HepG2 (cell line): ENCODE results near the gene TULP4. TPM values are rescaled to one million over a fixed set of nuclear protein-coding genes. Genes with fewer than 3 reads are reported as not detected.

Experiments
- ATAC-seq: fragments of 200-7000 bp; cut with Tn5 transposase; 3 replicates; pipeline ENCODE4 v1.9.1; 2020; ENCODE audit warnings: mild to moderate bottlenecking, moderate library complexity
- BruUV-seq: library from RNA; stranded (reverse); fragments of 400-500 nt; replicated peaks from 2 replicates; lab custom pipeline; 2021; lab: Mats Ljungman, UMichigan
- CTCF ChIA-PET: fragments of 300-600 bp; formaldehyde crosslinking; extraction: SDS; loops from one replicate; lab custom pipeline; 2021; ENCODE audit warnings: low total read pairs, inconsistent platforms, low intra/inter-chr PET ratio; lab: Yijun Ruan, JAX
- POLR2A ChIA-PET: fragments of 350-600 bp; sonication (Branson Sonifier 250); formaldehyde crosslinking; loops from one replicate; lab custom pipeline; 2020; ENCODE audit warnings: antibody characterized with exemption, inconsistent platforms; lab: Yijun Ruan, JAX
- DNase-seq: peaks from one replicate; pipeline ENCODE4 v3.0.0-alpha.2; 2015; ENCODE audit warnings: low spot score
- FAIRE-seq: peaks from 3 replicates; lab custom pipeline; 2011; peaks lifted over from hg19 to GRCh38; lab: Jason Lieb, UNC
- H2AFZ ChIP-seq: one replicate; pipeline ENCODE4 v1.6.1; 2011; ENCODE audit warnings: low read length, inconsistent platforms
- H3K27ac ChIP-seq: fragments of 300-600 bp; 3 replicates; pipeline ENCODE4 v1.8.0; 2011; ENCODE audit warnings: mixed run types, mild to moderate bottlenecking, mixed read lengths, low read length, inconsistent platforms; ENCODE audit not compliant: insufficient read depth; ENCODE audit errors: extremely low read length
- H3K27me3 ChIP-seq, 2 experiments: fragments of 200-600 bp in 1 of 2; 2 replicates in 1 of 2; 3 replicates in 1 of 2; pipeline versions ENCODE4 v1.6.0 to v1.8.0; 2011; ENCODE audit warnings: low read length in 2 of 2, mild to moderate bottlenecking in 2 of 2, moderate library complexity in 2 of 2, inconsistent platforms in 1 of 2; ENCODE audit not compliant: insufficient read depth in 2 of 2, control insufficient read depth in 1 of 2
- H3K36me3 ChIP-seq, 2 experiments: fragments of 200-600 bp in 1 of 2; replicated peaks in 1 of 2; 2 replicates in 1 of 2; 3 replicates in 1 of 2; pipeline versions ENCODE4 v1.5.1 to v1.8.0; 2011; ENCODE audit warnings: low read length in 2 of 2, inconsistent platforms in 1 of 2; ENCODE audit not compliant: insufficient read depth in 2 of 2, control insufficient read depth in 1 of 2
- H3K4me1 ChIP-seq: 2 replicates; pipeline ENCODE4 v1.5.1; 2012; ENCODE audit warnings: low read length, inconsistent platforms; ENCODE audit not compliant: insufficient read depth
- H3K4me2 ChIP-seq: 2 replicates; pipeline ENCODE4 v1.6.0; 2011; ENCODE audit warnings: low read depth, low read length, inconsistent platforms
- H3K4me3 ChIP-seq, 3 experiments: fragments of 200-600 bp in 1 of 3; sonication (generic), shearing (Covaris generic) in 1 of 3; replicated peaks in 1 of 3; 2 replicates each; pipeline ENCODE4 v1.5.1; 2011 to 2016; ENCODE audit warnings: low read length in 3 of 3, inconsistent platforms in 2 of 3, low read depth in 2 of 3, mild to moderate bottlenecking in 2 of 3, control low read depth in 1 of 3, mixed read lengths in 1 of 3; ENCODE audit not compliant: insufficient read depth in 1 of 3
- H3K79me2 ChIP-seq: one replicate; pipeline ENCODE4 v1.6.1; 2011; ENCODE audit warnings: low read length, inconsistent platforms; ENCODE audit not compliant: insufficient read depth
- H3K9ac ChIP-seq: 2 replicates; pipeline ENCODE4 v1.6.0; 2011; ENCODE audit warnings: mild to moderate bottlenecking, low read depth, low read length, inconsistent platforms; ENCODE audit not compliant: insufficient read depth
- H3K9me3 ChIP-seq: 2 replicates; pipeline ENCODE4 v1.5.1; 2012; ENCODE audit warnings: mild to moderate bottlenecking, low read length
- H4K20me1 ChIP-seq: 2 replicates; pipeline ENCODE4 v1.6.0; 2011; ENCODE audit warnings: inconsistent platforms, mild to moderate bottlenecking, low read length, moderate library complexity; ENCODE audit not compliant: insufficient read depth
- FOXO1 ChIP-seq: sonication (generic); formaldehyde crosslinking; IDR thresholded peaks from 2 replicates; pipeline ENCODE4 v1.4.0; 2020; ENCODE audit warnings: missing genetic modification reagents
- GLMP ChIP-seq: sonication (generic); formaldehyde crosslinking; IDR thresholded peaks from 2 replicates; pipeline ENCODE4 v1.9.0; 2021; ENCODE audit warnings: missing genetic modification reagents, mild to moderate bottlenecking, borderline replicate concordance
- HOXA5 ChIP-seq: sonication (generic); formaldehyde crosslinking; IDR thresholded peaks from 2 replicates; pipeline ENCODE4 v1.4.0; 2020; ENCODE audit warnings: missing genetic modification reagents
- STAG1 ChIP-seq: sonication (generic); formaldehyde crosslinking; IDR thresholded peaks from 2 replicates; pipeline ENCODE4 v1.4.0; 2020; ENCODE audit warnings: missing genetic modification reagents
- ZNF256 ChIP-seq: sonication (generic); formaldehyde crosslinking; conservative IDR thresholded peaks from 2 replicates; pipeline ENCODE4 v1.4.0; 2020; ENCODE audit warnings: missing genetic modification reagents
- ZNF629 ChIP-seq: sonication (generic); formaldehyde crosslinking; conservative IDR thresholded peaks from 2 replicates; pipeline ENCODE4 v1.5.0; 2020; ENCODE audit warnings: missing genetic modification reagents
- ZNF772 ChIP-seq: sonication (generic); formaldehyde crosslinking; IDR thresholded peaks from 2 replicates; pipeline ENCODE4 v1.5.0; 2020; ENCODE audit warnings: mild to moderate bottlenecking, missing genetic modification reagents
- WGBS: methylation state at CpG from one replicate; pipeline ENCODE4 v1.1.6; 2017; ENCODE audit warnings: low lambda C conversion rate; 5-methylcytosine and 5-hydroxymethylcytosine counted together
- in situ Hi-C: cut with HindIII; loops from 2 replicates; pipeline ENCODE4 v1.10.0; 2017; ENCODE audit warnings: low pct_unique_long_range_greater_than_20kb; ENCODE audit not compliant: extremely low pct_ligation_motif_present
- intact Hi-C: fragments of 100-400 bp; cut with micrococcal nuclease; formaldehyde crosslinking; loops from one replicate; pipeline ENCODE4 v1.10.0; 2022; ENCODE audit not compliant: unreplicated experiment
- polyA plus RNA-seq, 8 experiments: library from polyadenylated mRNA; depleted of rRNA in 3 of 8; stranded (reverse) in 7 of 8; unstranded in 1 of 8; fragments of >200 nt; fragmentation: Illumina TruSeq in 4 of 8; extraction: Trizol in 4 of 8; gene quantifications; 2 replicates each; pipeline versions ENCODE4 v1.2.1 to v1.2.3, GENCODE V29; 2011 to 2016; ENCODE audit warnings: low read depth in 4 of 8, missing spikeins in 1 of 8, mixed read lengths in 1 of 8; ENCODE audit not compliant: insufficient read depth in 1 of 8
- total RNA-seq, 5 experiments: library from RNA; depleted of rRNA; stranded (reverse); fragments of >200 nt; fragmentation: Illumina TruSeq; extraction: Trizol; gene quantifications; 2 replicates each; pipeline ENCODE4 v1.2.3, GENCODE V29; 2016; ENCODE audit warnings: low read depth in 1 of 5
- TF ChIP-seq, protein P1 (sequence below): sonication (generic); formaldehyde crosslinking; IDR thresholded peaks from 2 replicates; pipeline ENCODE4 v1.5.0; 2020; ENCODE audit warnings: mild to moderate bottlenecking, missing genetic modification reagents, moderate library complexity

TULP4 gene
- total and polyA plus RNA-seq, 2 of the 13 experiments (the other 11 are each of a cell fraction or from before 2014, with no cell fraction given), result 21.1 to 122 TPM

DNA sequence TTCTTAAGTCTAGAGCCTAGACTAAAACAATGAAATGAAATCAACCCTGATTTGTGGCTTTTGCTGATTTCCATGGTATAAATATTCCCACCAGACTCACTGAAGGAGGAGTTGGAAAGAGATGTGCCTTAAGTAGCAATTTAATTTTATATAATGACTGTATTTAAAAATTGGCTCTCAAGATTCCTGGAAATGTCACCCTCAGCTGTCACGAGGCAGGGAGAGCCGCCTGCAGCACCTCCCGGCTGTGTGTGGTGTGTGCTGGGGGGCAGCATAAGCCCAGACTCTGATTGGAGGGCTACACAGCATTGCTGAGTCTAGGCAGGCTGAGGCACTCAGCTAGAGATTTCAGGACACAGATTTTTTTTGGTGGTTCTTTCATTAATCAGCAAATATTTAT lies 207.0 kb downstream of the TULP4 start:
- H2AFZ ChIP-seq, result no peak overlapping the region

More for the DNA sequence above, 207.0 kb downstream of the TULP4 start:
- DNase-seq (no peak), ATAC-seq (no peak), FAIRE-seq (no peak)
- H3K79me2 ChIP-seq, result no peaks in the 10 kb centered on the region
- H3K27me3 ChIP-seq, result no peaks in the 10 kb centered on the region
- no peaks in the 10 kb centered on the region for H3K36me3 ChIP-seq
- POLR2A ChIA-PET, result interaction anchor here (1.2 kb wide), 1 partner anchor 27 kb away, joined by 3 read pairs; no protein-coding TSS in a partner anchor
- H3K9ac ChIP-seq, result no peak overlapping the region
- in situ Hi-C loops, result loop anchor here (25.0 kb wide), 1 partner anchor 307 kb away; no protein-coding TSS in a partner anchor
- WGBS, result 78% methylated on average over 3 of the region's 3 CpGs
- H3K9me3 ChIP-seq, result no peaks in the 10 kb centered on the region
- intact Hi-C loops, result loop anchor here (5.0 kb wide), 1 partner anchor 297 kb away; no protein-coding TSS in a partner anchor
- TF ChIP-seq STAG1 (CRISPR knock-in tag) (peak; percentile 7; the same call in 1 of the 2 replicates), ZNF629 (no peak), HOXA5 (no peak), ZNF772 (CRISPR knock-in tag) (no peak), ZNF256 (CRISPR knock-in tag) (no peak), GLMP (CRISPR knock-in tag) (no peak), FOXO1 (CRISPR knock-in tag) (no peak)
- TF ChIP-seq, protein P1, sequence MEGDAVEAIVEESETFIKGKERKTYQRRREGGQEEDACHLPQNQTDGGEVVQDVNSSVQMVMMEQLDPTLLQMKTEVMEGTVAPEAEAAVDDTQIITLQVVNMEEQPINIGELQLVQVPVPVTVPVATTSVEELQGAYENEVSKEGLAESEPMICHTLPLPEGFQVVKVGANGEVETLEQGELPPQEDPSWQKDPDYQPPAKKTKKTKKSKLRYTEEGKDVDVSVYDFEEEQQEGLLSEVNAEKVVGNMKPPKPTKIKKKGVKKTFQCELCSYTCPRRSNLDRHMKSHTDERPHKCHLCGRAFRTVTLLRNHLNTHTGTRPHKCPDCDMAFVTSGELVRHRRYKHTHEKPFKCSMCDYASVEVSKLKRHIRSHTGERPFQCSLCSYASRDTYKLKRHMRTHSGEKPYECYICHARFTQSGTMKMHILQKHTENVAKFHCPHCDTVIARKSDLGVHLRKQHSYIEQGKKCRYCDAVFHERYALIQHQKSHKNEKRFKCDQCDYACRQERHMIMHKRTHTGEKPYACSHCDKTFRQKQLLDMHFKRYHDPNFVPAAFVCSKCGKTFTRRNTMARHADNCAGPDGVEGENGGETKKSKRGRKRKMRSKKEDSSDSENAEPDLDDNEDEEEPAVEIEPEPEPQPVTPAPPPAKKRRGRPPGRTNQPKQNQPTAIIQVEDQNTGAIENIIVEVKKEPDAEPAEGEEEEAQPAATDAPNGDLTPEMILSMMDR (CRISPR knock-in tag), result peak; percentile 10; the same call in 1 of the 2 replicates
- no peaks in the 10 kb centered on the region for H4K20me1 ChIP-seq
- no peak overlapping the region for H3K4me2 ChIP-seq
- no peak overlapping the region for H3K27ac ChIP-seq
- 0 out of 2 replicates have a peak, but pooled peaks cover 7% of the 10 kb centered on the region for H3K4me1 ChIP-seq
- BruUV-seq, result no TSS peak
- no peak overlapping the region for H3K4me3 ChIP-seq
- CTCF ChIA-PET, result interaction anchor here (0.7 to 1.4 kb wide), 2 partner anchors 298 to 305 kb away, joined by 5 to 6 read pairs; no protein-coding TSS in a partner anchor
